ENCODE data around the gene ZNF598. TPM values are rescaled to one million over a fixed set of nuclear protein-coding genes. Genes with fewer than 3 reads are reported as not detected.
"Not testable (repeated sequence)": the region's sequence is repeated elsewhere in the genome, so short reads cannot be mapped to it uniquely, and the experiment has no call there.

Gene ZNF598
- total RNA-seq, 1 donor from 2014 or later, result 52.7 TPM

GRCh38 chr16:2035431-2036199 is 26.0 kb upstream of the ZNF598 start:
- no peak for TF ChIP-seq CTCF (IDR thresholded peaks at IDR 0.05; ENCODE audit: unreplicated experiment)
- Mint-ChIP-seq H3K4me1 (peaks cover 45% of the 10 kb centered on the region), H3K4me3 (no peak overlapping the region), H3K27ac (peak overlapping the region; percentile 69), H3K9me3 (no peaks in the 10 kb centered on the region), H3K27me3 (ENCODE audit: low read depth) (no peaks in the 10 kb centered on the region), H3K36me3 (no peaks in the 10 kb centered on the region)
- DNase-seq (ENCODE audit: low spot score in 2 of 2, unreplicated experiment in 2 of 2), result peak in 1 of 2 experiments; percentile 81

GRCh38 chr16:2034696-2035430 is 25.2 kb upstream of the ZNF598 start:
- Mint-ChIP-seq H3K27ac (peak overlapping the region; percentile 91), H3K4me3 (no peak overlapping the region), H3K36me3 (no peaks in the 10 kb centered on the region)

GRCh38 chr16:2033909-2034695 is 24.5 kb upstream of the ZNF598 start:
- H3K27me3 Mint-ChIP-seq (ENCODE audit: low read depth); H3K9me3 Mint-ChIP-seq; H3K4me3 Mint-ChIP-seq; DNase-seq (ENCODE audit: low spot score in 2 of 2, unreplicated experiment in 2 of 2); H3K36me3 Mint-ChIP-seq: not testable (repeated sequence)
- Mint-ChIP-seq H3K27ac (peak overlapping the region; percentile 92), H3K4me1 (peaks cover 39% of the 10 kb centered on the region)

More at GRCh38 chr16:2034696-2035430, 25.2 kb upstream of the ZNF598 start:
- Mint-ChIP-seq H3K4me1 (peaks cover 45% of the 10 kb centered on the region), H3K27me3 (ENCODE audit: low read depth) (no peaks in the 10 kb centered on the region), H3K9me3 (no peaks in the 10 kb centered on the region)
- no peak for TF ChIP-seq CTCF (IDR thresholded peaks at IDR 0.05; ENCODE audit: unreplicated experiment)
- DNase-seq (ENCODE audit: low spot score in 2 of 2, unreplicated experiment in 2 of 2), result no peak

GRCh38 chr16:2033057-2033908 is 23.7 kb upstream of the ZNF598 start:
- Mint-ChIP-seq H3K4me1 (peaks cover 39% of the 10 kb centered on the region), H3K4me3 (no peak overlapping the region), H3K9me3 (no peaks in the 10 kb centered on the region), H3K27me3 (ENCODE audit: low read depth) (no peaks in the 10 kb centered on the region), H3K27ac (peak overlapping the region; percentile 92), H3K36me3 (peaks cover 2% of the 10 kb centered on the region)
- TF ChIP-seq CTCF (IDR thresholded peaks at IDR 0.05; ENCODE audit: unreplicated experiment), result no peak
- DNase-seq (ENCODE audit: low spot score in 2 of 2, unreplicated experiment in 2 of 2), result peak; percentile 45 to 74

GRCh38 chr16:2032285-2033056 is 22.9 kb upstream of the ZNF598 start:
- Mint-ChIP-seq H3K9me3 (no peaks in the 10 kb centered on the region), H3K36me3 (peaks cover 2% of the 10 kb centered on the region), H3K4me1 (peaks cover 38% of the 10 kb centered on the region), H3K4me3 (no peak overlapping the region), H3K27me3 (ENCODE audit: low read depth) (no peaks in the 10 kb centered on the region), H3K27ac (peak overlapping the region; percentile 66)
- TF ChIP-seq CTCF (IDR thresholded peaks at IDR 0.05; ENCODE audit: unreplicated experiment), result no peak
- DNase-seq (ENCODE audit: low spot score in 2 of 2, unreplicated experiment in 2 of 2), result no peak

Data from mesothelial cell of epicardium (in vitro differentiated cells).